Spleen (tissue), 11 donors: ENCODE results near the gene MEI1. TPM values are rescaled to one million over a fixed set of nuclear protein-coding genes. Genes with fewer than 3 reads are reported as not detected.
"Not testable (repeated sequence)": the region's sequence is repeated elsewhere in the genome, so short reads cannot be mapped to it uniquely, and the experiment has no call there.

ENCODE experiments used
- DNase-seq: peaks from one replicate; pipeline ENCODE4 v3.0.0-alpha.2; 2020
- H3K27ac ChIP-seq, 8 donors: fragments of 200-600 bp; sonication (generic) in 7 of 8; 1 replicate in 4 of 8; 2 replicates in 4 of 8; pipeline versions ENCODE4 v1.5.0 to v1.8.0; 2016 to 2021; ENCODE audit warnings: inconsistent platforms in 4 of 8, mild to moderate bottlenecking in 4 of 8, moderate library complexity in 1 of 8
- H3K27me3 ChIP-seq, 7 donors: fragments of 200-600 bp; sonication (generic) in 6 of 7; replicated peaks in 1 of 7; 1 replicate in 4 of 7; 2 replicates in 3 of 7; pipeline versions ENCODE4 v1.5.0 to v1.8.0; 2016 to 2021; ENCODE audit warnings: inconsistent platforms in 3 of 7, mild to moderate bottlenecking in 1 of 7
- H3K36me3 ChIP-seq, 6 donors: fragments of 200-600 bp; sonication (generic) in 5 of 6; 1 replicate in 4 of 6; 2 replicates in 2 of 6; pipeline versions ENCODE4 v1.5.0 to v1.8.0; 2016 to 2021; ENCODE audit warnings: inconsistent platforms in 2 of 6
- H3K4me1 ChIP-seq, 6 donors: fragments of 200-600 bp; sonication (generic) in 5 of 6; 1 replicate in 3 of 6; 2 replicates in 3 of 6; pipeline versions ENCODE4 v1.5.0 to v1.8.0; 2016 to 2021; ENCODE audit warnings: inconsistent platforms in 3 of 6
- H3K4me3 ChIP-seq, 8 donors: fragments of 200-600 bp; sonication (generic) in 7 of 8; 1 replicate in 4 of 8; 2 replicates in 4 of 8; pipeline versions ENCODE4 v1.5.0 to v1.8.0; 2016 to 2021; ENCODE audit warnings: inconsistent platforms in 4 of 8, mild to moderate bottlenecking in 4 of 8, moderate library complexity in 2 of 8
- H3K9me3 ChIP-seq, 8 donors: fragments of 200-600 bp; sonication (generic) in 7 of 8; 1 replicate in 4 of 8; 2 replicates in 4 of 8; pipeline versions ENCODE4 v1.5.0 to v1.8.0; 2016 to 2021; ENCODE audit warnings: inconsistent platforms in 4 of 8
- POLR2A ChIP-seq, 3 donors: fragments of 450-650 bp; IDR thresholded peaks; one replicate each; pipeline ENCODE4 v1.5.1; 2017; ENCODE audit warnings: antibody characterized with exemption in 3 of 3, mild to moderate bottlenecking in 1 of 3
- POLR2AphosphoS5 ChIP-seq, 3 donors: sonication (generic); formaldehyde crosslinking; IDR thresholded peaks; one replicate each; pipeline ENCODE4 v1.5.1; 2017; ENCODE audit warnings: antibody characterized with exemption in 3 of 3
- WGBS, 5 donors: extraction: QIAGEN DNeasy Blood & Tissue Kit in 3 of 5; methylation state at CpG; one replicate each; pipeline versions ENCODE4 v1.1.5 to v1.1.7; 2013 to 2018; 5-methylcytosine and 5-hydroxymethylcytosine counted together
- intact Hi-C: fragments of 100-400 bp; cut with DNase I; formaldehyde crosslinking; loops from one replicate; pipeline ENCODE4 v1.15.0; 2023; ENCODE audit warnings: low total_unique reads
- polyA plus RNA-seq, 3 donors: library from polyadenylated mRNA; stranded (reverse); fragments of 200-250 nt; gene quantifications; one replicate each; pipeline ENCODE4 v1.2.1, GENCODE V29; 2013
- total RNA-seq, 7 donors: library from RNA; depleted of rRNA in 3 of 7; stranded (reverse); fragments of >200 nt in 3 of 7; fragmentation: NEBNext Ultra II Directional in 4 of 7; extraction: Animal tissue kit (Norgen Biotek cat#: 25700) in 4 of 7; gene quantifications; one replicate each; pipeline versions ENCODE4 v1.1.0 to v1.2.1, GENCODE V29; 2016 to 2021
- TF ChIP-seq, protein P1 (sequence below), 11 experiments: fragments of 200-600 bp in 7 of 11; fragments of 450-650 bp in 4 of 11; sonication (generic) in 4 of 11; IDR thresholded peaks in 8 of 11; conservative IDR thresholded peaks in 3 of 11; 1 replicate in 7 of 11; 2 replicates in 4 of 11; pipeline versions ENCODE4 v1.4.0 to v1.8.0; 2016 to 2021; ENCODE audit warnings: antibody characterized with exemption in 11 of 11, inconsistent platforms in 4 of 11, mild to moderate bottlenecking in 1 of 11
- donor health status: healthy with polysubstance abuse.
- donor health status: DM: no; HTN: no; CAD: no; lungs with moderate emphysema.
- donor health status: DM: no; HTN: no; CAD: no.
- donor health status: Bipolar disorder and iron deficiency.
- donor health status: healthy.
- donor health status: DM: no; HTN: no; CAD: no.
- donor health status: DM: yes; HTN: yes; CAD: no.

The MEI1 gene
- total and polyA plus RNA-seq, 10 donors, result 17.7 to 56.5 (median 22.1) TPM

DNA sequence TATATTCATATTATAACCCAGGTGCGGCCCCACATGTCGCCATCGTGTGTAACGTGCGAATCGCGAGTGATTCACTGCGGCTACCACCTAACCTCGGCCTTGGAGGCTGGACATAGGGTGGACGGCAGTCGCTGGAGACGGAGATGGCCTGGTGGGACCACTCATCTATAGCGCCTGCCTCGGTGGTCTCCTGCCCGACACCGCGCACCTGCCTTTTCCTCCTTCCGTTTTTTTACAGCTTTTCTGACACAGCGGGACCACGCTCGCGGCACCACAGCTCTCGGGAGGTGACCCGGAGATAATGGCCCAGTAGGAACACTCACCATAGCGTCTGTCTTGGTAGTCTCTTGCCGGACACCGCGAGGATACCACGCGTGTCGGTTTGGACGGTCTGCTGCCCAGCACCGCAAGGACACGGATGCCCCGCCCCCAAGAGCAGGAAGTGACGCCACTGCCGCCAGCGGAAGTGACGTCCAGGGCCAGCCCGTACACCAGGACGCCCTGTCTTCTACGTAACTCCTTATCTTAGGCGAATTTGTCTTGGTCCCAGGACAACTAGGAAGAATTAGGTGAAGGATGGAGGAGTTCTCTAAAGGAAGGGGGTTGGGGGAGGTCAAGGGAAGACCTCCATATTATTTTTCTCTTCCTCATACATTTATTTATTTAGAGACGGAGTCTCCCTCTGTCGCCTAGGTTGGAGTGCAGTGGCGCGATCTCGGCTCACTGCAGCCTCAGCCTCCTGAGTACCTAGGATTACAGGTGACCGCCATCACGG lies 17.1 kb upstream of the MEI1 start:
- Histone ChIP-seq H3K4me3 (peak overlapping the region; percentile 40 to 85 (median 61)), H3K27me3 (no peaks in the 10 kb centered on the region), H3K27ac (peak overlapping the region; percentile 65 to 94 (median 90)), H3K4me1 (peaks cover 7 to 76% (median 35%) of the 10 kb centered on the region in 6 donors), H3K36me3 (peaks cover 9 to 52% (median 33%) of the 10 kb centered on the region in 6 donors), H3K9me3 (no peaks in the 10 kb centered on the region)
- 29 to 58% (median 49%) methylated on average over 47 to 50 of the region's 50 CpGs for WGBS, 5 donors
- TF ChIP-seq POLR2A (IDR thresholded peaks at IDR 0.05) (peak in 1 of 3 donors; percentile 56), POLR2AphosphoS5 (IDR thresholded peaks at IDR 0.05) (peak; percentile 96 to 98 (median 97))
- TF ChIP-seq, protein P1, sequence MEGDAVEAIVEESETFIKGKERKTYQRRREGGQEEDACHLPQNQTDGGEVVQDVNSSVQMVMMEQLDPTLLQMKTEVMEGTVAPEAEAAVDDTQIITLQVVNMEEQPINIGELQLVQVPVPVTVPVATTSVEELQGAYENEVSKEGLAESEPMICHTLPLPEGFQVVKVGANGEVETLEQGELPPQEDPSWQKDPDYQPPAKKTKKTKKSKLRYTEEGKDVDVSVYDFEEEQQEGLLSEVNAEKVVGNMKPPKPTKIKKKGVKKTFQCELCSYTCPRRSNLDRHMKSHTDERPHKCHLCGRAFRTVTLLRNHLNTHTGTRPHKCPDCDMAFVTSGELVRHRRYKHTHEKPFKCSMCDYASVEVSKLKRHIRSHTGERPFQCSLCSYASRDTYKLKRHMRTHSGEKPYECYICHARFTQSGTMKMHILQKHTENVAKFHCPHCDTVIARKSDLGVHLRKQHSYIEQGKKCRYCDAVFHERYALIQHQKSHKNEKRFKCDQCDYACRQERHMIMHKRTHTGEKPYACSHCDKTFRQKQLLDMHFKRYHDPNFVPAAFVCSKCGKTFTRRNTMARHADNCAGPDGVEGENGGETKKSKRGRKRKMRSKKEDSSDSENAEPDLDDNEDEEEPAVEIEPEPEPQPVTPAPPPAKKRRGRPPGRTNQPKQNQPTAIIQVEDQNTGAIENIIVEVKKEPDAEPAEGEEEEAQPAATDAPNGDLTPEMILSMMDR (IDR thresholded peaks at IDR 0.05 in 8 of 11, conservative IDR thresholded peaks at IDR 0.05 in 3 of 11), result no peak
- intact Hi-C loops, result no loop called here
- peak; percentile 95 for DNase-seq

DNA sequence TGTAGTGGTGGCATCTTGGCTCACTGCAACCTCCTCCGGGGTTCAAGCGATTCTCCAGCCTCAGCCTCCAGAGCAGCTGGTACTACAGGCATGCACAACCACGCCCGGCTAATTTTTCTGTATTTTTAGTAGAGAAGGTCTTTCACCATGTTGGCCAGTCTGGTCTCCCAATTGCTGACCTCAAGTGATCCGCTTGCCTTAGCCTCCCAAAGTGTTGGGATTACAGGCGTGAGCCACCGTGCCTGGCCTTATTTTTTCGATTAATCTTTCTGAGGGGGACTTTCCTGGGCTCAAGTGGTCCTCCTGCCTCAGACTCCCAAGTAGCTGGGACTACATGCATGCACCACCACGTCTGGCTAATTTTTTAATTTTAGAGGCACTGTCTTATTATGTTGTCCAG lies 16.3 kb upstream of the MEI1 start:
- H3K27me3 ChIP-seq, result no peaks in the 10 kb centered on the region
- peak; percentile 41 for DNase-seq
- 88 to 95% (median 91%) methylated on average over 9 of the region's 9 CpGs for WGBS, 5 donors
- H3K4me3 ChIP-seq, result peak overlapping the region in 5 of 8 donors; percentile 58 to 85 (median 62)
- peaks cover 9 to 43% (median 26%) of the 10 kb centered on the region in 6 donors for H3K36me3 ChIP-seq
- H3K4me1 ChIP-seq, result peaks cover 13 to 80% (median 43%) of the 10 kb centered on the region in 6 donors
- H3K27ac ChIP-seq, result peak overlapping the region; percentile 65 to 94 (median 90)
- TF ChIP-seq POLR2AphosphoS5 (IDR thresholded peaks at IDR 0.05) (no peak), POLR2A (IDR thresholded peaks at IDR 0.05) (no peak)
- TF ChIP-seq, protein P1 (IDR thresholded peaks at IDR 0.05 in 8 of 11, conservative IDR thresholded peaks at IDR 0.05 in 3 of 11), result no peak
- no peaks in the 10 kb centered on the region for H3K9me3 ChIP-seq
- intact Hi-C loops, result no loop called here

DNA sequence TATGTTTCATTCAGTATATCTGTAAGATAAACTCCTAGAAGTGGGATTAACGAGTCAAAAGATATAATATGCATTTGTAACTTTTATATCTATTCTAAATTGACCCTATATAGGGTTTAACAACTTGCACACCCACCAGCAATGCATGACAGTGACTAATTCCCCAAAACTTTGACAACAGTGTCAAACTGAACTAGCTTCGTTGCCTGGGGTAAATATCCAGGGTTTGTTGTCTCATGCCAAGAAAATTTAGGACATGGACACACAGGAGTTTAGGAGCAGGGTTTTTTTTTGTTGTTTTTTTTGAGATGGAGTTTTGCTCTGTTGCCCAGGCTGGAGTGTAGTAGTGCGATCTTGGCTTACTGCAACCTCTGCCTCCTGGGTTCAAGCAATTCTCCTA lies 15.7 kb upstream of the MEI1 start:
- TF ChIP-seq, protein P1 (IDR thresholded peaks at IDR 0.05 in 8 of 11, conservative IDR thresholded peaks at IDR 0.05 in 3 of 11), result no peak
- no peak for TF ChIP-seq POLR2AphosphoS5 (IDR thresholded peaks at IDR 0.05)
- no peak for TF ChIP-seq POLR2A (IDR thresholded peaks at IDR 0.05)
- DNase-seq, result no peak
- Histone ChIP-seq H3K4me3 (no peak overlapping the region), H3K27ac (no peak overlapping the region), H3K4me1 (peaks cover 13 to 85% (median 44%) of the 10 kb centered on the region in 6 donors), H3K36me3 (peaks cover 9 to 38% (median 20%) of the 10 kb centered on the region in 6 donors), H3K27me3 (no peaks in the 10 kb centered on the region), H3K9me3 (no peaks in the 10 kb centered on the region)
- 84 to 91% (median 91%) methylated on average over 3 of the region's 3 CpGs for WGBS, 5 donors
- intact Hi-C loops, result no loop called here

DNA sequence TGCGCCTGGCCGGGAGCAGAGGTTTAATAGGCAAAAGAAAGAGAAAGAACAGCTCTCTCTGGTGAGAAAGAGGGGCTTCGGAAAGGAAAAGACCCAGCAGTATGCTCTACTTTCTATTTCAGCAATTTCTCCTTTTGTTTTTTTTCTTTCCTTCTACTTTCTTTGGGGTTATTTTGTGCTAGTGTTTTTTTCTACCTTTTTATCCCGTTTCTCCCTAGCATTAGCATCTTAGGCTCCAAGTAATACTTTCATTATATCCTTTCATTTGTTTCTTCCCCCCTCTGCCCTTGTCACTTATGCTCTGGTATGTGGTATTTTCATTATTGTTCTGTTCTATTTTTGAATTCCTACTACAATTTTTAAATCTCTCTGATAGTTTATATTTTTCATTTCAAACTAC lies 15.1 kb upstream of the MEI1 start:
- TF ChIP-seq POLR2A (IDR thresholded peaks at IDR 0.05) (no peak), POLR2AphosphoS5 (IDR thresholded peaks at IDR 0.05) (no peak)
- TF ChIP-seq, protein P1 (IDR thresholded peaks at IDR 0.05 in 8 of 11, conservative IDR thresholded peaks at IDR 0.05 in 3 of 11), result no peak
- DNase-seq, result no peak
- no peak overlapping the region for H3K27ac ChIP-seq
- H3K36me3 ChIP-seq, result peaks cover 6 to 32% (median 14%) of the 10 kb centered on the region in 6 donors
- no peaks in the 10 kb centered on the region for H3K9me3 ChIP-seq
- 83 to 89% (median 84%) methylated on average over 4 of the region's 4 CpGs for WGBS, 5 donors
- H3K4me3 ChIP-seq, result no peak overlapping the region
- no peaks in the 10 kb centered on the region for H3K27me3 ChIP-seq
- intact Hi-C loops, result no loop called here
- peaks cover 13 to 87% (median 45%) of the 10 kb centered on the region in 6 donors for H3K4me1 ChIP-seq

DNA sequence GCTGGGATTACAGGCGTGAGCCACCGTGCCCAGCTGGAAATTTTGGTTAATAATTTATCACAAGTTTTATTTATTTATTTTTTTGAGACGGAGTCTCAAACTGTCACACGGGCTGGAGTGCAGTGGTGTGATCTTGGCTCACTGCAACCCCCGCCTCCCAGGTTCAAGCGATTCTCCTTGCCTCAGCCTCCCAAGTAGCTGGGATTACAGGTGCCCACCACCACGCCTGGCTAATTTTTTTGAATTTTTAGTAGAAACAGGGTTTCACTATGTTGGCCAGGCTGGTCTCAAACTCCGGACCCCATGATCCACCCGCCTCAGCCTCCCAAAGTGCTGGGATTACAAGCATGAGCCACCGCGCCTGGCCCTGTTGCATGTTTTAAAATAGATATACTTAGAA lies 12.4 kb upstream of the MEI1 start:
- DNase-seq, H3K27ac ChIP-seq, H3K36me3 ChIP-seq, H3K9me3 ChIP-seq, H3K27me3 ChIP-seq, intact Hi-C loops: not testable (repeated sequence)
- Histone ChIP-seq H3K4me3 (peak overlapping the region in 2 of 8 donors; percentile 79 to 81), H3K4me1 (peaks cover 13 to 78% (median 36%) of the 10 kb centered on the region in 6 donors)
- 89 to 96% (median 94%) methylated on average over 11 of the region's 11 CpGs for WGBS, 5 donors
